Measurements from ENCODE around the gene CAPN5. TPM values are rescaled to one million over a fixed set of nuclear protein-coding genes. Genes with fewer than 3 reads are reported as not detected.

Gene CAPN5
- total RNA-seq, 2 experiments from 2014 or later, result 0.43 to 0.65 TPM

Other genes starting within 250 kb of the CAPN5 start
- gene ACER3, start 206.1 kb upstream of the CAPN5 start, total RNA-seq, result 10 to 100 TPM; 10.3 to 12.2 TPM
- not detected for gene B3GNT6, start 32.6 kb upstream of the CAPN5 start, total RNA-seq
- gene OMP, start 35.9 kb downstream of the CAPN5 start, total RNA-seq, result not detected
- under 1 TPM; 0.35 to 0.50 TPM for gene MYO7A, start 61.3 kb downstream of the CAPN5 start, total RNA-seq
- not detected for gene GDPD4, start 234.7 kb downstream of the CAPN5 start, total RNA-seq

Data from activated CD4-positive, alpha-beta memory T cell treated with anti-CD3 and anti-CD28 coated beads, Interleukin-2, amount 10 ng/mL, durations not matched to agents 7 days and 5 days (primary cell).